ENCODE results near the gene SLC22A7. TPM values are rescaled to one million over a fixed set of nuclear protein-coding genes. Genes with fewer than 3 reads are reported as not detected.

Gene SLC22A7
- polyA plus RNA-seq, 4 donors: 0.10 to 0.50 TPM; not detected in 2

DNA sequence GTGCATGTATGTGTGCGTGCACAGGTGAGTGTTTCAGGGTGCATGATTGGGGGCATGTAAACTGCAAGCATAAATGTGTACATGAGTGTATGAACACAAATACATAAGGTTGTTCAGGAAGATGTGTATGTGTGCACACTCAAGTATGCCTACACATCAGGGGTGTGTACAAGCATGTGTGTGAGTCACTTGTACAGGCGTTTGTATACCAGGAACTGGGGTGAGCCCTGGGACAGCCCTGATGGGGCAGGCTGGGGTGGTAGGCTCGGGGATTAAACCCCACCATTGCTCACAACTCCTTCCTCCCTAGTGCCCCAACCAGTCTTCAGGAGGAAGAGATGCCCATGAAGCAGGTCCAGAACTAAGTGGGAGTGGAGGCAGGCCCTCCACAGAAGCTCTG, 6.3 kb downstream of the SLC22A7 start:
- peaks cover 0 to 32% (median 5%) of the 10 kb centered on the region in 3 donors for H3K4me1 ChIP-seq (ENCODE audit: control insufficient read depth in 3 of 3, insufficient read depth in 2 of 3, low read depth in 1 of 3, low read length in 2 of 3)
- DNase-seq (no peak), FAIRE-seq (no peak)
- H3K9me3 ChIP-seq (ENCODE audit: control insufficient read depth in 2 of 2, insufficient read depth in 1 of 2, low read depth in 1 of 2, low read length in 1 of 2): no peaks in the 10 kb centered on the region
- peaks cover 0 to 15% (median 0%) of the 10 kb centered on the region in 3 donors for H3K27me3 ChIP-seq (ENCODE audit: control insufficient read depth in 3 of 3, insufficient read depth in 3 of 3, low read length in 3 of 3)
- WGBS, 3 donors: 70 to 83% (median 72%) methylated on average over 3 of the region's 3 CpGs
- H3K27ac ChIP-seq (ENCODE audit: low read depth in 1 of 3, low read length in 2 of 3): no peak overlapping the region
- H3K4me3 ChIP-seq (ENCODE audit: low read depth in 1 of 3, low read length in 3 of 3): no peak overlapping the region
- H3K36me3 ChIP-seq (ENCODE audit: control insufficient read depth in 3 of 3, insufficient read depth in 2 of 3, low read depth in 1 of 3, low read length in 3 of 3): no peaks in the 10 kb centered on the region

DNA sequence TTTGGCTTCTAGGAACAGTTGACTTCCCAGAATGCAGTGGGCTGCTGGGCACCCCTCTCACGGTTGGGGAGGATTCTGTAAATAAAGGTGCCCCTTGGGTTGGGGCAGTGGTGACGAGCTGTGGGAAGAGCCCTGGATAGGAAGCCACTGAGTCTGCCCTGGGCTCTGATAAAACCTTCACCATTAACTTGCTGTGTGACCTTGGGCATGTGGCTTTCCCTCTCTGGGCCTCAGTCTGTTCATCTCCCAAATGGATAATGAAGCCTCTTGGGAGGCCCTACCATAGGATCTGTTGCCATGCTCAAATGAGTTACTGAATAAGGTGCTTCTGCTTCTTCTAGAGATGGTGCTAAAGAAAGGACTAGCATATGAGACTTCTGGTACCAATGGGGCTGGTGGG, 6.8 kb downstream of the SLC22A7 start:
- no peak overlapping the region for H3K27ac ChIP-seq (ENCODE audit: low read depth in 1 of 3, low read length in 2 of 3)
- H3K4me3 ChIP-seq (ENCODE audit: low read depth in 1 of 3, low read length in 3 of 3): no peak overlapping the region
- DNase-seq (no peak), FAIRE-seq (no peak)
- 74 to 84% (median 82%) methylated on average over 2 of the region's 2 CpGs for WGBS, 3 donors
- no peaks in the 10 kb centered on the region for H3K36me3 ChIP-seq (ENCODE audit: control insufficient read depth in 3 of 3, insufficient read depth in 2 of 3, low read depth in 1 of 3, low read length in 3 of 3)
- H3K9me3 ChIP-seq (ENCODE audit: control insufficient read depth in 2 of 2, insufficient read depth in 1 of 2, low read depth in 1 of 2, low read length in 1 of 2): no peaks in the 10 kb centered on the region
- H3K27me3 ChIP-seq (ENCODE audit: control insufficient read depth in 3 of 3, insufficient read depth in 3 of 3, low read length in 3 of 3): peaks cover 0 to 16% (median 0%) of the 10 kb centered on the region in 3 donors
- H3K4me1 ChIP-seq (ENCODE audit: control insufficient read depth in 3 of 3, insufficient read depth in 2 of 3, low read depth in 1 of 3, low read length in 2 of 3): peaks cover 0 to 32% (median 5%) of the 10 kb centered on the region in 3 donors

DNA sequence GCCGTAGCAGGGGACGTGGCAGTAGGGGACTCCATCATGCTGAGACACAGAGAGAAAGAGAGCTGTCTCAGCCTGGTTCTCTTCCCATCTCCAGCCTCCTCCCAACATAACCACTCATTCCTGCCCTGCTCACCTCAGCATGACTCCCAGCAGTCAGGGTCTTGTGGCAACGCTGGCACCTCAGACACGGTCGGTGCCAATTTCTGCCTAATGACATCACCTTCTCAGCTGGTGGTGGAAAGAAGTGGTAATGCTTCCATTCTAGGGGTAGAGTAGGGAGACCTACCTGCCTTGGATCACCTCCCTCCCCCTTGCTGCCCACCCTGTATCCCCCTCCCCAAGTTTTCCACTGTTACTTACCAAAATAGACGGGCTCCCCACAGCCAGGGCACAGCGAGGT, 8.0 kb downstream of the SLC22A7 start:
- H3K4me3 ChIP-seq (ENCODE audit: low read depth in 1 of 3, low read length in 3 of 3): no peak overlapping the region
- no peak overlapping the region for H3K27ac ChIP-seq (ENCODE audit: low read depth in 1 of 3, low read length in 2 of 3)
- no peaks in the 10 kb centered on the region for H3K36me3 ChIP-seq (ENCODE audit: control insufficient read depth in 3 of 3, insufficient read depth in 2 of 3, low read depth in 1 of 3, low read length in 3 of 3)
- H3K27me3 ChIP-seq (ENCODE audit: control insufficient read depth in 3 of 3, insufficient read depth in 3 of 3, low read length in 3 of 3): peaks cover 0 to 16% (median 0%) of the 10 kb centered on the region in 3 donors
- H3K9me3 ChIP-seq (ENCODE audit: control insufficient read depth in 2 of 2, insufficient read depth in 1 of 2, low read depth in 1 of 2, low read length in 1 of 2): no peaks in the 10 kb centered on the region
- DNase-seq (no peak), FAIRE-seq (no peak)
- WGBS, 3 donors: 90 to 97% (median 93%) methylated on average over 7 of the region's 7 CpGs
- peaks cover 0 to 32% (median 5%) of the 10 kb centered on the region in 3 donors for H3K4me1 ChIP-seq (ENCODE audit: control insufficient read depth in 3 of 3, insufficient read depth in 2 of 3, low read depth in 1 of 3, low read length in 2 of 3)

DNA sequence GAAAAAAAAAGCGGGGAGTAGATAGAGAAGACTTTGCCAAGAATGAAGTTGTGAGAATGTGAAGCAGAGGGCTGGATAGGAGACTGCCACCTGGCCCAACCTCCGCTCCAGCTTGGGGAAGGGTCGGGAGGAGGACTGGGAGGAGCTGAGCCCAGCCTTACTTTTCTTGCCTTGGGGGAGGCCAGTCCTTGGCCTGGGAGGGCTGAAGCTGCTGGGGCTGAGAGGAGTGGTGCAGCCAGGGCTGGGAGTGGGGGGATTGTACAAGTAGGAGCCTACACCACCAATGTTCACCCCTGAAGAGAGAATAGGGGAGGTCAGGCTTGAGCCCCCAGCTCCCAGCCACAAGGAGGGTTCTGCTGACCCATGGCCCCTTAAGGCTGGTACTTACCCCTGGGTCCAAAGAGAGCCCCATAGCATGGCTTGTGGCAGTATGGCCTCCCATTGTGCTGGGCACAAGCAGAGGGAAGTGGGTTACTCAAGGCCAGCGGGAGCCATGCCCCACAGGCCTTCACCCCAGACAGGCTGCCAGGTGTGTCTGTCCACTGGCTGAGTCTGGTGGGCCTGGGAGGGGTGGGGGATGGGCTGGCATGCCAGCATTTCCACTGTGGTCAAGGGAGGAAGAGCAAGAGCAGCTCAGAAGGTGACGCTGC, 9.5 kb downstream of the SLC22A7 start:
- H3K27ac ChIP-seq (ENCODE audit: low read depth in 1 of 3, low read length in 2 of 3): no peak overlapping the region
- WGBS, 3 donors: 84 to 89% (median 88%) methylated on average over 5 of the region's 5 CpGs

DNA sequence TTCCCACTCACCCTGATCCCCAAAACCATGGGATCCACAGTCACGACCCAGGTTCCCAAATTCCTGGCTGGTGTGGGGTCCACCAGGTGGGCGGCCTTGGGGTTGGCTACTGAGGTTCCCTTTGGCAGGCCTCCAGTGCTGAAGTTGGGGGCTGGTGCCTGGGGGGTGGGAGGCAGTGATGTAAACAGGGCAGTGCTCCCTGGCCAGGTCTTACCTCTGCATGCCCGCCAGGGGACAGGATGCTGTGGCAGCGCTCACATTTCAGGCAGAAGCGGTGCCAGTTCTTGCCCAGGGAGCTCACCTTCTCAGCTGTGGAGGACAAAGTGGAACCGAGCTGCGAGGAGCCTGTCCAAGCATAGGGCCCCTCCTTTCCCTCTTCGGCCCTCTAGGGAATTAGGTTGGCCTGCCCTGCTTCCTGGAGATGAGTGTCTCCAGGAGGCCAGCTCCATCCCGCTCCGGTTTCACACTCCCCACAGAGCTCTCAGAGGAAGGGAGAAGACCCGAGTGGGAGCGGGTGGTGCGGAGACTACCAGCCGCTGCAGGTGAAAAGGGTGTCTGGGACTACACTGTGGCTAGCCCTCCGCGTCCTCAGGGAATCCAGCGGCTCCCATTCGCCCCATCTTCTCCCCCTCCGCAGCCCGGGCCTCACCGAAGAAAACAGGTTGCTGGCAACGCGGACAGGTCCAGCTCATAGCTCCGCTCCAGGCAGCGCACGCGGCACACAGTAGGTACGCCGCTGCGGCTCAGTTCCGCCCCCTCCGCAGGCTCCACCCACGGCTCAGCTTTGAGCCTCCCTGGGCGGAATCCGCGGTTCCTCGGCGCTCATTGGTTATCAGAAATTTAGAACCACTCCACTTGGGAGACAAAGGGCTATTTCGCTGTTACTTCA, 10.3 kb downstream of the SLC22A7 start, which contains the start of gene CRIP3:
Gene CRIP3, minus strand, starts transcription at position 726 of the 889 bp plus-strand sequence. Its CDS starts 34 bp downstream, at position 692.
- peak in 1 of 2 donors; percentile 48 for DNase-seq
- peaks cover 0 to 16% (median 0%) of the 10 kb centered on the region in 3 donors for H3K27me3 ChIP-seq (ENCODE audit: control insufficient read depth in 3 of 3, insufficient read depth in 3 of 3, low read length in 3 of 3)
- peaks cover 0 to 15% (median 5%) of the 10 kb centered on the region in 3 donors for H3K4me1 ChIP-seq (ENCODE audit: control insufficient read depth in 3 of 3, insufficient read depth in 2 of 3, low read depth in 1 of 3, low read length in 2 of 3)
- peak within 1 kb of the TSS in 2 of 3 donors; percentile 14 to 35 for H3K4me3 ChIP-seq (ENCODE audit: low read depth in 1 of 3, low read length in 3 of 3)
- no peak within 1 kb of the TSS for H3K27ac ChIP-seq (ENCODE audit: low read depth in 1 of 3, low read length in 2 of 3)
- 11 to 19% (median 19%) methylated on average over 37 to 39 of the region's 39 CpGs for WGBS, 3 donors
- H3K9me3 ChIP-seq (ENCODE audit: control insufficient read depth in 2 of 2, insufficient read depth in 1 of 2, low read depth in 1 of 2, low read length in 1 of 2): no peaks in the 10 kb centered on the region
- H3K36me3 ChIP-seq (ENCODE audit: control insufficient read depth in 3 of 3, insufficient read depth in 2 of 3, low read depth in 1 of 3, low read length in 3 of 3): no peaks in the 10 kb centered on the region
- no peak for FAIRE-seq

More for the DNA sequence above, 9.5 kb downstream of the SLC22A7 start:
- Histone ChIP-seq H3K4me3 (ENCODE audit: low read depth in 1 of 3, low read length in 3 of 3) (no peak overlapping the region), H3K4me1 (ENCODE audit: control insufficient read depth in 3 of 3, insufficient read depth in 2 of 3, low read depth in 1 of 3, low read length in 2 of 3) (peaks cover 0 to 21% (median 5%) of the 10 kb centered on the region in 3 donors), H3K27me3 (ENCODE audit: control insufficient read depth in 3 of 3, insufficient read depth in 3 of 3, low read length in 3 of 3) (peaks cover 0 to 16% (median 0%) of the 10 kb centered on the region in 3 donors), H3K36me3 (ENCODE audit: control insufficient read depth in 3 of 3, insufficient read depth in 2 of 3, low read depth in 1 of 3, low read length in 3 of 3) (no peaks in the 10 kb centered on the region), H3K9me3 (ENCODE audit: control insufficient read depth in 2 of 2, insufficient read depth in 1 of 2, low read depth in 1 of 2, low read length in 1 of 2) (no peaks in the 10 kb centered on the region)
- FAIRE-seq (no peak), DNase-seq (no peak)

DNA sequence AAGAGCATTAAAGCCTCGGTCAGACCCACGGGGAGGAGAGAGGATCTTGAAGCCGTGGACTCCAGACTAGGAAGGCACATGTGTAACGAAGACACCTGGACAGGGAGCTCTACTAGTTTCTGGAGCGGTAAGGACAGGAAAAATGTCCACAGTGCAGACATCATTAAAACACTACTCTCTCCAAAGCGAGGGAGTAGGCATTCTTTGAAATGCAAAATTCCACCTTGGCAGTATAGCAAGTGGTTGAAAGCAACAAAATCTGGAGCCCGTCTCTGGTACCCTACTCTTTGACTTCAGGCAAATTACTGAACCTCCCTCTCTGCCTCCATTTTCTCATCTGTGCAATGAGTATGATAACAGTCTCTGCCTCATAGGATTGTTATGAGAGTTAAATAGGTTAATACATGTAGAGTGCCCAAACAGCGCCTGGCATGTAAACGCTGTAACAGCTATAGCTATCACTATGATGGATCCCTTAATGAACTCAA, 11.0 kb downstream of the SLC22A7 start:
- no peaks in the 10 kb centered on the region for H3K9me3 ChIP-seq (ENCODE audit: control insufficient read depth in 2 of 2, insufficient read depth in 1 of 2, low read depth in 1 of 2, low read length in 1 of 2)
- H3K36me3 ChIP-seq (ENCODE audit: control insufficient read depth in 3 of 3, insufficient read depth in 2 of 3, low read depth in 1 of 3, low read length in 3 of 3): no peaks in the 10 kb centered on the region
- peak overlapping the region in 1 of 3 donors; percentile 35 for H3K4me3 ChIP-seq (ENCODE audit: low read depth in 1 of 3, low read length in 3 of 3)
- no peak overlapping the region for H3K27ac ChIP-seq (ENCODE audit: low read depth in 1 of 3, low read length in 2 of 3)
- WGBS, 3 donors: 36 to 39% (median 38%) methylated on average over 9 of the region's 9 CpGs
- peaks cover 0 to 15% (median 5%) of the 10 kb centered on the region in 3 donors for H3K4me1 ChIP-seq (ENCODE audit: control insufficient read depth in 3 of 3, insufficient read depth in 2 of 3, low read depth in 1 of 3, low read length in 2 of 3)
- FAIRE-seq (no peak), DNase-seq (no peak)
- H3K27me3 ChIP-seq (ENCODE audit: control insufficient read depth in 3 of 3, insufficient read depth in 3 of 3, low read length in 3 of 3): peaks cover 0 to 16% (median 0%) of the 10 kb centered on the region in 3 donors

DNA sequence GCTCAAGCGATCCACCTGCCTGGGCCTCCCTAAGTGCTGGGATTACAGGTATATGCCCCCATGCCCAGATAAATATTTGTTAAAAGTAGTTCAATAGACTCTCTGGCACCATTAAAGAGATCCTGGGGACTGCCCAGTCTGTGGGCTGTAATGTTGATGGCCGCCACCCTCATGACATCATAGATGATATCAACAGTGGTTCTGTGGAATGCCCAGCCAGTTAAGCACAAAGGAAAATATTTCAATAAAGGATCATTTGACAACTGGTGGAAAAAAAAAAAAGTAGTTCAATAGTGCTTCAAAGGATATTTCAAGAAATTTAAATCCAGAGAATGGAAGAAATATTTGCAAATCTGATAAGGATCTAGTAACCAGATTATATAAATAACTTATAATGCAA, 12.1 kb downstream of the SLC22A7 start:
- 95 to 100% (median 98%) methylated on average over 2 of the region's 2 CpGs for WGBS, 3 donors
- Histone ChIP-seq H3K4me1 (ENCODE audit: control insufficient read depth in 3 of 3, insufficient read depth in 2 of 3, low read depth in 1 of 3, low read length in 2 of 3) (peaks cover 0 to 15% (median 5%) of the 10 kb centered on the region in 3 donors), H3K9me3 (ENCODE audit: control insufficient read depth in 2 of 2, insufficient read depth in 1 of 2, low read depth in 1 of 2, low read length in 1 of 2) (no peaks in the 10 kb centered on the region), H3K27me3 (ENCODE audit: control insufficient read depth in 3 of 3, insufficient read depth in 3 of 3, low read length in 3 of 3) (peaks cover 0 to 16% (median 0%) of the 10 kb centered on the region in 3 donors), H3K27ac (ENCODE audit: low read depth in 1 of 3, low read length in 2 of 3) (no peak overlapping the region), H3K36me3 (ENCODE audit: control insufficient read depth in 3 of 3, insufficient read depth in 2 of 3, low read depth in 1 of 3, low read length in 3 of 3) (no peaks in the 10 kb centered on the region), H3K4me3 (ENCODE audit: low read depth in 1 of 3, low read length in 3 of 3) (no peak overlapping the region)
- no peak for DNase-seq
- FAIRE-seq: no peak

DNA sequence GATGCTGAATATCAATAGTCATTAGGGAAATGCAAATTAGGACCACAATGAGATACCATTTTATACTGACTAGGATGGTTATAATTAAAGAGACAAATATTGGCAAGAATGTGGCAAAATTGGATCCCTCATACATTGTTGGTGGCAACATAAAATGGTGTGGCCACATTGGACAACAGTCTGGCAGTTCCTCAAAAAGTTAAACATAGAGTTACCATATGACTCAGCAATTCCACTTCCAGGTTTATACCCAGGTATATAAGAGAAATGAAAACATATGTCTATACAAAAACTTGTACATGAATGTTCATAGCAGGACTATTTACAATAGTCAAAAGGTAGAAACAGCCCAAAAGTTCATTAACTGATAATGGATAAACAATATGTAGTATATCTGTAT, 12.6 kb downstream of the SLC22A7 start:
- no peak for FAIRE-seq
- Histone ChIP-seq H3K36me3 (ENCODE audit: control insufficient read depth in 3 of 3, insufficient read depth in 2 of 3, low read depth in 1 of 3, low read length in 3 of 3) (no peaks in the 10 kb centered on the region), H3K9me3 (ENCODE audit: control insufficient read depth in 2 of 2, insufficient read depth in 1 of 2, low read depth in 1 of 2, low read length in 1 of 2) (no peaks in the 10 kb centered on the region), H3K27ac (ENCODE audit: low read depth in 1 of 3, low read length in 2 of 3) (no peak overlapping the region), H3K4me1 (ENCODE audit: control insufficient read depth in 3 of 3, insufficient read depth in 2 of 3, low read depth in 1 of 3, low read length in 2 of 3) (peaks cover 0 to 15% (median 5%) of the 10 kb centered on the region in 3 donors), H3K4me3 (ENCODE audit: low read depth in 1 of 3, low read length in 3 of 3) (no peak overlapping the region), H3K27me3 (ENCODE audit: control insufficient read depth in 3 of 3, insufficient read depth in 3 of 3, low read length in 3 of 3) (peaks cover 0 to 16% (median 0%) of the 10 kb centered on the region in 3 donors)
- DNase-seq: no peak

Measured in small intestine (tissue), 7 donors.